Left ventricle myocardium inferior (tissue), 1 donor: ENCODE data around the gene TRIP13. TPM values are rescaled to one million over a fixed set of nuclear protein-coding genes. Genes with fewer than 3 reads are reported as not detected.

Experiments
- DNase-seq: peaks from one replicate; pipeline ENCODE4 v3.0.0-alpha.2; 2020
- H3K27ac ChIP-seq: fragments of 200-600 bp; replicated peaks from 2 replicates; pipeline ENCODE4 v1.8.0; 2021
- H3K27me3 ChIP-seq: fragments of 200-600 bp; 2 replicates; pipeline ENCODE4 v1.8.0; 2021; ENCODE audit warnings: low read depth
- H3K36me3 ChIP-seq: fragments of 200-600 bp; 2 replicates; pipeline ENCODE4 v1.8.0; 2021
- H3K4me1 ChIP-seq: fragments of 200-600 bp; 2 replicates; pipeline ENCODE4 v1.8.0; 2021
- H3K4me3 ChIP-seq: fragments of 200-600 bp; 2 replicates; pipeline ENCODE4 v1.8.0; 2021; ENCODE audit warnings: mild to moderate bottlenecking, moderate library complexity
- H3K9me3 ChIP-seq: fragments of 200-600 bp; replicated peaks from 2 replicates; pipeline ENCODE4 v1.8.0; 2021
- intact Hi-C: fragments of 100-400 bp; cut with micrococcal nuclease; formaldehyde crosslinking; loops from one replicate; pipeline ENCODE4 v1.11.0; 2022
- total RNA-seq: library from RNA; stranded (reverse); fragmentation: NEBNext Ultra II Directional; extraction: Animal tissue kit (Norgen Biotek cat#: 25700); gene quantifications from one replicate; pipeline ENCODE4 v1.2.1, GENCODE V29; 2021
- TF ChIP-seq, protein P1 (sequence below): fragments of 200-600 bp; IDR thresholded peaks from 2 replicates; pipeline ENCODE4 v1.8.0; 2021; ENCODE audit warnings: antibody characterized with exemption, mild to moderate bottlenecking, borderline replicate concordance
- donor health status: DM: no; HTN: yes; CAD: no; lungs with severe emphysema.

TRIP13 gene
- total RNA-seq, 1 donor from 2014 or later = 0.44 TPM

DNA sequence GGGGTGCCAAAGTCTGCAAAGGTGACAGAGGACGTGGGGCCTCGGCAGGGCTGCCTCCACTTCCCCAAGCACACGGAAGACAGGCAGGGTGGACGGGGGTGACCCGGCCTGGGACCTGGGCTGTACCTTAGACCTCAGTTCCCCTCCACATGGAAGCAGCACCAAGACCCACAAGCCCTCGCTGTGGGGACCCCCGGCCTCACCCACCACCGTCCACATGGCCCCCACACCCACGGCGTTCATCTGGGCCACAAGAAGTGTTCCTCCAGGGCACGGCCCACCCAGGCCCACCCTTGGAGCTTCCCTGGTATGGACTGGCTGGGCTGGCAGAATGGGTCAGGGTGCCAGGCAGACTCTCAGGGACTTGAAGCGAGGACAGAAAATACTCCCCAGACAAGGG, 70.1 kb downstream of the TRIP13 start:
- Histone ChIP-seq H3K4me1 (peaks cover 22% of the 10 kb centered on the region), H3K36me3 (no peaks in the 10 kb centered on the region), H3K4me3 (no peak overlapping the region), H3K9me3 (no peaks in the 10 kb centered on the region), H3K27me3 (peaks cover 58% of the 10 kb centered on the region), H3K27ac (no peak overlapping the region)
- TF ChIP-seq, protein P1, sequence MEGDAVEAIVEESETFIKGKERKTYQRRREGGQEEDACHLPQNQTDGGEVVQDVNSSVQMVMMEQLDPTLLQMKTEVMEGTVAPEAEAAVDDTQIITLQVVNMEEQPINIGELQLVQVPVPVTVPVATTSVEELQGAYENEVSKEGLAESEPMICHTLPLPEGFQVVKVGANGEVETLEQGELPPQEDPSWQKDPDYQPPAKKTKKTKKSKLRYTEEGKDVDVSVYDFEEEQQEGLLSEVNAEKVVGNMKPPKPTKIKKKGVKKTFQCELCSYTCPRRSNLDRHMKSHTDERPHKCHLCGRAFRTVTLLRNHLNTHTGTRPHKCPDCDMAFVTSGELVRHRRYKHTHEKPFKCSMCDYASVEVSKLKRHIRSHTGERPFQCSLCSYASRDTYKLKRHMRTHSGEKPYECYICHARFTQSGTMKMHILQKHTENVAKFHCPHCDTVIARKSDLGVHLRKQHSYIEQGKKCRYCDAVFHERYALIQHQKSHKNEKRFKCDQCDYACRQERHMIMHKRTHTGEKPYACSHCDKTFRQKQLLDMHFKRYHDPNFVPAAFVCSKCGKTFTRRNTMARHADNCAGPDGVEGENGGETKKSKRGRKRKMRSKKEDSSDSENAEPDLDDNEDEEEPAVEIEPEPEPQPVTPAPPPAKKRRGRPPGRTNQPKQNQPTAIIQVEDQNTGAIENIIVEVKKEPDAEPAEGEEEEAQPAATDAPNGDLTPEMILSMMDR = no peak
- intact Hi-C loops = no loop called here
- no peak for DNase-seq

DNA sequence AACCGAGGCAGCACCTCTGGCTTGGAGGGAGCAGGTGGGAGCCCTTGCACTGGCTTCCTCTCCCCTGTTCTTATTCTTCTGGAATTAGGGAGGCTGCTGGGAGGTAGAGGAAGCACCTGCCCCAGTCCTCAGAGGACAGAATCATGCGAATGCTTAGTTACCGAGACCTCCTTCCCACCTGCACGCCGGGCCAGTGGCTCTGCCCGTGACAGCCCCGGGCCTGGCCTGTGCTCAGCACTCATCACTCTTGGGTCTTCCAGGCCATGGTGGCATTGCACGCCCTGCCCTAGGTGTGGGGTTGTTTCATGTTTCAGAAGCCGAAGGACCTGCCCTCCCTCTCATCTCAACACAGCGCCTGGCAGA, 70.6 kb downstream of the TRIP13 start:
- TF ChIP-seq, protein P1 = no peak
- no peak for DNase-seq
- H3K4me1 ChIP-seq = peaks cover 20% of the 10 kb centered on the region
- H3K27ac ChIP-seq = peak overlapping the region; percentile 59
- intact Hi-C loops = no loop called here
- no peaks in the 10 kb centered on the region for H3K9me3 ChIP-seq
- H3K4me3 ChIP-seq = no peak overlapping the region
- peaks cover 61% of the 10 kb centered on the region for H3K27me3 ChIP-seq
- H3K36me3 ChIP-seq = no peaks in the 10 kb centered on the region

DNA sequence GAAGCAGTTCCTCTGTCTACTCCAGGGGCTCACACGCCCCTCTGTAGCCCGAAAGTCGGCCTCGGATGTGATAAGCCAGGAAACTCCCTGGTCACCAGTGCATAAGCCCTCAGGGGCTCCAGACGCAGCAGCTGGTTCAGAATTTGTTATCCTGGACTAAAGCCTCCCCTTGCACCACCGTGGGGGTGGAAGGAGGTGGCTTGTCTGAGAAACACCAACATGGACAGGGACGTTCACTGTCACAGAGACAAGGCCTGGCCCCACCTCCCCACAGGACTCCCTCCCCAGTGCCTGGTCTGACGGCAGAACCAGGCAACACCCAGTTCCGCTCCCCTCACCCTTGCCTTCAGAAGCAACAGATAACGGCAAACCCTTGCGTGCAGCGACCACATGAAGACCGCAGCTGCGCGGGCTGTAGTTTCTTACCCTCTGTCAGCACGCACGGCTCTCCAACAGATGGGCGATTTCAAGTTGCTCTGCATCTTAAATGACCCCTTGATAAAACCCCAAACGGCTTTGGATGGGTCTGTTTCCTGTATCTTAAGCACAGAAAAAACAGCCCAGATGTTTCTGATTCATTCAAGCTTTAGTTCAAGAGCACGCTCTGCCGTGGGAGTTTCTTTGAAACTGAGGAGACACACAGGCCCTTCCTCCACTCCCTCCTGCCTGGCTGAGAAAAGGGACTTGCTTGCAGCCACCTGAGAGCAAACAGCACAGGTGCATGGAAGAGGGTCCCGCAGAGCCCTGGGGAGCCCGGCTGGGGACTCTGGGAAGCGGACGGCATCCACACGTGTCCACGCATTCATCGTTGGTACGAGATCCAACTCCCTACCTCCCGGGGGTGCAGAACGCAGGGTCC, 71.2 kb downstream of the TRIP13 start:
- Histone ChIP-seq H3K27me3 (peaks cover 64% of the 10 kb centered on the region), H3K4me3 (peak overlapping the region; percentile 21), H3K4me1 (peaks cover 20% of the 10 kb centered on the region), H3K36me3 (no peaks in the 10 kb centered on the region), H3K9me3 (no peaks in the 10 kb centered on the region), H3K27ac (peak overlapping the region; percentile 59)
- intact Hi-C loops = no loop called here
- DNase-seq = peak; percentile 68
- TF ChIP-seq, protein P1 = no peak

DNA sequence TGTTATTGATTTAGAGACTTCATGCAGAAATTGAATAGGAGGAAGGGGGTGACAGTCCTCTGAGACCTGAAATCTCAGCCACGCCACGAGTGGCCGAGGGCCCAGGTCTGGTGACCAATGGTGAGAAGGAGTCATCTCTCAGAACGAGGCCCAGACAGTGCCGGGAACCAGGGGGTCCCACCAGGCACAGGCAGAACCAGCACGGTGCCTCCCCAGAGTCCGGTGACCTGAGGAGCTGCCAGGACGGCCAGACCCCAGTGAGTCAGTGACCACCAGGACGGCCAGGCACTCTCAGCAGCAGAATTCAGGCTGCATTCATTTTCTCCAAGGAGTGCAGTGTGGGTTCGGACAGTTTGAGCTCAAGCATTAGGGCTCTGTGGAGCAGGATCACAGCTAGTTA, 72.1 kb downstream of the TRIP13 start:
- Histone ChIP-seq H3K27me3 (peaks cover 69% of the 10 kb centered on the region), H3K27ac (no peak overlapping the region), H3K4me1 (peaks cover 20% of the 10 kb centered on the region), H3K9me3 (no peaks in the 10 kb centered on the region), H3K36me3 (no peaks in the 10 kb centered on the region), H3K4me3 (no peak overlapping the region)
- no peak for DNase-seq
- TF ChIP-seq, protein P1 = no peak
- intact Hi-C loops = no loop called here

DNA sequence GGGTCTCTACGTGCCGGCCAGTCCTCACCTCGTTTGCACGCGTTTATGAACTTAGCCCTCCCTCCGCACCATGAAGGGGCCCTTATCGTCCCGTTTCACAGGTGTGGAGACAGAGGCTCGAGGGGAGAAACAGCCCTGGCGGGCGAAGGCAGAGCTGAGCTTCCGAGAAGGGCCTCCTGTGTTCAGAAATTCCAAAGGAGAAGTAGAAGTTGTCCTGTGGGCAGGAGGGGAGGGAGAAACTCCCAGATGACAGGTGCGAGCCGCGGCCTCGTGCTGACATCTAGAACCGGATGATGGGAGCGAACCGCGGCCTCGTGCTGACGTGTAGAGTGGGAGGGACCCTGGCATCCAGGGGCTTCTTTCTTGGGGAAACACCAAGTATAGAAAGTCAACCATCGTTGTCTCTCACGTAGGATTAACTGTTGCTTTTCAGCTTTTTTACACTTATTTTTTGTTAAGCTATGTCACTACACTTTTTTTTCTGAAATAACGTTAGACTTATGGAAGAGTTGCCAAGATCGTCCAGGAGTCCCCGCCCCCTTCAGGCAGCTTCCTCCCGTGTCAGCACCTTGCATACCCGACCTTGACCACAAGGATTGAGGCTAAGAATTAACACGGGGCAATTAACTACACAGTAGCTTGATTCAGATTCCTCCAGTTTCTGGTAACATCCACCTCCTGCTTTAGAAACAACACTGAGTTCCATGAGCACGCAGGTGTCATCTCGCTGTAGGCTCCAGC, 73.1 kb downstream of the TRIP13 start:
- H3K4me3 ChIP-seq = no peak overlapping the region
- no peaks in the 10 kb centered on the region for H3K9me3 ChIP-seq
- intact Hi-C loops = no loop called here
- H3K36me3 ChIP-seq = no peaks in the 10 kb centered on the region
- TF ChIP-seq, protein P1 = no peak
- no peak for DNase-seq
- no peak overlapping the region for H3K27ac ChIP-seq
- H3K4me1 ChIP-seq = peaks cover 17% of the 10 kb centered on the region
- peaks cover 63% of the 10 kb centered on the region for H3K27me3 ChIP-seq
